ENCODE measurements around the gene IFNAR1. TPM values are rescaled to one million over a fixed set of nuclear protein-coding genes. Genes with fewer than 3 reads are reported as not detected.

Gene IFNAR1
- total and polyA plus RNA-seq, 2 of the 8 experiments (the other 6 are each of a cell fraction or from before 2014, with no cell fraction given), result 3.1 to 17.1 TPM

DNA sequence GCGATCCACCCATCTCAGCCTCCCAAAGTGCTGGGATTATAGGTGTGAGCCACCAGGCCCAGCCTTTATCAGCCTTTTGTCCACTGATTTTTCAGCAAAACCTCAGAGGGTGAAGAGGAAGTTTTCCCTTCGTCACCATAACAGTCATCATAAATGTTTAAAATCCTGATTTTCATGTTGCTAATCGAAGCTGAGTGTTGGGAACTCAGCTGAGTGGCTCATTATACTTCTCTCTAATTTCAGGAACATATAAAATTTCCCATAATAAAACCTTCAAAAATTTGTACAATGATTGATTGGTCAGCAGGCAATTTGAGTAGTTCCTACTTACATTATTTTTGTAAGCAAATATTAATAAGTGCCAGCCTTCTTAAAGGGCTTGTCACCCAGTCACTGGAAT lies 46.6 kb downstream of the IFNAR1 start:
- TF ChIP-seq CHD2 (IDR thresholded peaks at IDR 0.05; ENCODE audit: low read length) (no peak), CBX8 (IDR thresholded peaks at IDR 0.05; ENCODE audit: borderline replicate concordance, low read depth, low read length) (no peak), SIN3A (conservative IDR thresholded peaks at IDR 0.05 in 1 of 2, IDR thresholded peaks at IDR 0.05 in 1 of 2; ENCODE audit: low read depth in 1 of 2, low read length in 2 of 2) (no peak), EZH2 (IDR thresholded peaks at IDR 0.05; ENCODE audit: low read depth, low read length, severe bottlenecking) (no peak), RXRA (IDR thresholded peaks at IDR 0.05; ENCODE audit: insufficient read depth, low read depth, low read length) (no peak), SP2 (IDR thresholded peaks at IDR 0.05; ENCODE audit: low read length) (no peak), ASH2L (IDR thresholded peaks at IDR 0.05; ENCODE audit: low read length) (no peak), SIRT6 (IDR thresholded peaks at IDR 0.05; ENCODE audit: low read length) (no peak), PHF8 (conservative IDR thresholded peaks at IDR 0.05; ENCODE audit: low read depth, low read length) (no peak), POLR2A (IDR thresholded peaks at IDR 0.05; ENCODE audit: control extremely low read depth in 1 of 2, low read depth in 2 of 2, low read length in 2 of 2) (no peak)
- no peak overlapping the region for H2BK12ac ChIP-seq (ENCODE audit: low read depth, low read length)
- POLR2A ChIA-PET (ENCODE audit: partially characterized antibody), result interaction anchor here (0.8 to 1.6 kb wide), 3 partner anchors 9 to 93 kb away, joined by 3 read pairs; no protein-coding TSS in a partner anchor
- no peak overlapping the region for H2BK15ac ChIP-seq (ENCODE audit: low read length)
- peaks cover 0 to 12% (median 3%) of the 10 kb centered on the region in 4 experiments; a peak in 4 of 7 replicates for H3K4me1 ChIP-seq (replicated peaks in 1 of 4; ENCODE audit: control insufficient read depth in 3 of 4, insufficient read depth in 4 of 4, low read length in 3 of 4)
- CTCF ChIA-PET (ENCODE audit: partially characterized antibody), result interaction anchor here (1.3 to 1.7 kb wide), 3 partner anchors 10 to 22 kb away, joined by 4 to 7 read pairs (median 5); no protein-coding TSS in a partner anchor
- no peak overlapping the region for H3K23ac ChIP-seq (ENCODE audit: insufficient read length)
- no peak overlapping the region for H3K18ac ChIP-seq (ENCODE audit: extremely low read depth, low read length)
- no peak overlapping the region for H4K91ac ChIP-seq (replicated peaks; ENCODE audit: insufficient read length, low read length)
- no peak overlapping the region for H3K27ac ChIP-seq (ENCODE audit: low read depth, low read length)
- 94% methylated on average over 3 of the region's 3 CpGs; no CpG with 5 or more reads in 1 of the 2 experiments for WGBS, 2 experiments (ENCODE audit: extremely low coverage in 1 of 2, insufficient coverage in 1 of 2, insufficient read length in 1 of 2, insufficient replicate concordance in 2 of 2, low coverage in 1 of 2, low lambda C conversion rate in 2 of 2, missing lambda C conversion rate in 1 of 2)
- no peak overlapping the region for H4K5ac ChIP-seq (ENCODE audit: insufficient read length, low read depth, low read length)
- no peak overlapping the region for H3K14ac ChIP-seq (ENCODE audit: insufficient read length)
- FAIRE-seq (no peak), DNase-seq (ENCODE audit: low read depth in 1 of 2, low spot score in 2 of 2) (no peak)
- no peaks in the 10 kb centered on the region for H4K20me1 ChIP-seq (replicated peaks in 1 of 2; ENCODE audit: control insufficient read depth in 1 of 2, insufficient read depth in 2 of 2, low read length in 2 of 2)
- H3K36me3 ChIP-seq (ENCODE audit: control insufficient read depth in 2 of 4, insufficient read depth in 4 of 4, low read length in 3 of 4), result no peaks in the 10 kb centered on the region
- H3K79me2 ChIP-seq (ENCODE audit: control insufficient read depth in 1 of 2, insufficient read depth in 2 of 2, low read length in 2 of 2), result no peaks in the 10 kb centered on the region
- H2BK5ac ChIP-seq (ENCODE audit: low read depth, low read length), result 0 out of 2 replicates have a peak overlapping the region, but pooled peaks have one; percentile 1
- H2BK20ac ChIP-seq (ENCODE audit: low read length), result no peak overlapping the region
- H3K23me2 ChIP-seq (ENCODE audit: low read depth, low read length), result no peaks in the 10 kb centered on the region
- no peak overlapping the region for H3K4ac ChIP-seq (replicated peaks; ENCODE audit: insufficient read length, low read depth, low read length)
- no peak overlapping the region for H4K8ac ChIP-seq (ENCODE audit: extremely low read depth, insufficient read depth, low read length)
- no peak overlapping the region for H3K4me3 ChIP-seq (ENCODE audit: extremely low read depth in 1 of 4, insufficient read depth in 2 of 4, low read depth in 3 of 4, low read length in 4 of 4)
- peaks cover 7 to 8% of the 10 kb centered on the region in 2 experiments for H3K9me3 ChIP-seq (ENCODE audit: insufficient read depth in 2 of 2, low read depth in 1 of 2, low read length in 1 of 2)
- H3K56ac ChIP-seq (replicated peaks; ENCODE audit: insufficient read length, low read depth, low read length), result no peak overlapping the region
- no peak overlapping the region for H2AFZ ChIP-seq (ENCODE audit: low read length)
- H3K4me2 ChIP-seq (ENCODE audit: insufficient read depth in 1 of 2, low read depth in 2 of 2, low read length in 2 of 2), result no peak overlapping the region
- H3K79me1 ChIP-seq (ENCODE audit: low read depth, low read length), result no peaks in the 10 kb centered on the region
- H3K9ac ChIP-seq (replicated peaks in 1 of 4; ENCODE audit: extremely low read depth in 1 of 4, low read depth in 3 of 4, low read length in 3 of 4), result no peak overlapping the region
- no peaks in the 10 kb centered on the region for H3K27me3 ChIP-seq (replicated peaks in 1 of 4; ENCODE audit: control insufficient read depth in 3 of 4, extremely low read depth in 1 of 4, insufficient read depth in 3 of 4, low read length in 3 of 4)
- H2AK5ac ChIP-seq (ENCODE audit: low read depth, low read length), result no peak overlapping the region
- H2BK120ac ChIP-seq (replicated peaks; ENCODE audit: low read depth, low read length), result no peak overlapping the region
